SU-DHL-6 (cell line): Measurements from ENCODE around the gene RBBP5.

Experiments
- H2AFZ ChIP-seq: fragments of 200-600 bp; sonication (generic); 2 replicates; pipeline ENCODE4 v1.6.1; 2014; ENCODE audit warnings: low read depth, mild to moderate bottlenecking, moderate library complexity, mixed read lengths, antibody characterized with exemption, low read length; ENCODE audit not compliant: severe bottlenecking
- H3F3A ChIP-seq: fragments of 200-600 bp; shearing (Covaris generic); 2 replicates; pipeline ENCODE4 v1.6.0; 2016; ENCODE audit warnings: antibody characterized with exemption, mild to moderate bottlenecking; ENCODE audit not compliant: insufficient read depth
- H3K27ac ChIP-seq: fragments of 200-600 bp; sonication (generic); 2 replicates; pipeline ENCODE4 v1.5.1; 2016; ENCODE audit warnings: low read depth, mild to moderate bottlenecking, low read length, moderate library complexity, mixed read lengths
- H3K27me3 ChIP-seq: fragments of 200-600 bp; sonication (generic), shearing (Covaris generic); 2 replicates; pipeline ENCODE4 v1.6.0; 2014; ENCODE audit warnings: mild to moderate bottlenecking, low read length
- H3K36me3 ChIP-seq: fragments of 200-600 bp; sonication (generic); 2 replicates; pipeline ENCODE4 v1.6.1; 2014; ENCODE audit warnings: mild to moderate bottlenecking, low read length, mixed read lengths
- H3K4me2 ChIP-seq: fragments of 300-600, 200-600 bp; shearing (Covaris generic), sonication (generic); 2 replicates; pipeline ENCODE4 v1.6.0; 2014; ENCODE audit warnings: low read length, low read depth, mild to moderate bottlenecking; ENCODE audit not compliant: poor library complexity, severe bottlenecking
- H3K4me3 ChIP-seq: fragments of 200-600 bp; sonication (generic); 2 replicates; pipeline ENCODE4 v1.5.1; 2014; ENCODE audit warnings: antibody characterized with exemption, low read length, mild to moderate bottlenecking, mixed read lengths; ENCODE audit not compliant: insufficient read depth, poor library complexity, severe bottlenecking
- H3K79me2 ChIP-seq: fragments of 200-600 bp; sonication (generic); 2 replicates; pipeline ENCODE4 v1.6.1; 2014; ENCODE audit warnings: mild to moderate bottlenecking, low read length, moderate library complexity; ENCODE audit not compliant: insufficient read depth
- H3K9ac ChIP-seq: fragments of 200-600 bp; sonication (generic); 2 replicates; pipeline ENCODE4 v1.7.0; 2014; ENCODE audit warnings: mild to moderate bottlenecking, low read length
- H3K9me2 ChIP-seq: fragments of 200-600 bp; sonication (generic); replicated peaks from 2 replicates; pipeline ENCODE4 v1.6.1; 2014; ENCODE audit warnings: low read length; ENCODE audit not compliant: insufficient read depth
- H3K9me3 ChIP-seq: fragments of 200-600 bp; sonication (generic); 2 replicates; pipeline ENCODE4 v1.6.1; 2014; ENCODE audit warnings: low read length, mixed read lengths; ENCODE audit not compliant: insufficient read depth
- H4K20me1 ChIP-seq: fragments of 200-600 bp; sonication (generic); 2 replicates; pipeline ENCODE4 v1.6.1; 2014; ENCODE audit warnings: low read depth, mild to moderate bottlenecking, antibody characterized with exemption, low read length, moderate library complexity, mixed read lengths
- CTCF ChIP-seq: fragments of 200-600 bp; sonication (generic); IDR thresholded peaks from one replicate; pipeline ENCODE4 v1.5.1; 2017; ENCODE audit warnings: antibody characterized with exemption, mild to moderate bottlenecking, low read length, moderate library complexity; ENCODE audit not compliant: insufficient read depth, poor library complexity, severe bottlenecking
- EZH2phosphoT487 ChIP-seq: fragments of 200-600 bp; sonication (generic), shearing (Covaris generic); conservative IDR thresholded peaks from 2 replicates; pipeline ENCODE4 v1.6.1; 2018; ENCODE audit warnings: mild to moderate bottlenecking, antibody characterized with exemption, low read length, moderate library complexity, mixed read lengths

RBBP5 gene

GRCh38 chr1:205121660-205122488 is at the start of gene RBBP5:
Gene RBBP5, minus strand, starts transcription at chr1:205121978. Its CDS starts 105 bp downstream, at chr1:205121873.
- TF ChIP-seq EZH2phosphoT487 = no peak
- peak; percentile 79 for TF ChIP-seq CTCF
- peak within 1 kb of the TSS; percentile 80 for H3K4me2 ChIP-seq
- peaks cover 42% of the 10 kb centered on the region for H3K79me2 ChIP-seq
- peak within 1 kb of the TSS; percentile 97 for H3K4me3 ChIP-seq
- peak within 1 kb of the TSS; percentile 84 for H3K9ac ChIP-seq
- H3K27me3 ChIP-seq = no peaks in the 10 kb centered on the region
- H3K36me3 ChIP-seq = no peaks in the 10 kb centered on the region
- peak within 1 kb of the TSS; percentile 83 for H3K27ac ChIP-seq
- no peaks in the 10 kb centered on the region for H3K9me3 ChIP-seq
- H4K20me1 ChIP-seq = no peaks in the 10 kb centered on the region
- H3F3A ChIP-seq = 0 out of 2 replicates have a peak, but pooled peaks cover 7% of the 10 kb centered on the region
- peak within 1 kb of the TSS; percentile 95 for H2AFZ ChIP-seq
- H3K9me2 ChIP-seq = no peaks in the 10 kb centered on the region

GRCh38 chr1:205171369-205171768 is 49.6 kb upstream of the RBBP5 start:
- no peak overlapping the region for H3K27ac ChIP-seq
- no peaks in the 10 kb centered on the region for H4K20me1 ChIP-seq
- H3K27me3 ChIP-seq = no peaks in the 10 kb centered on the region
- TF ChIP-seq EZH2phosphoT487 (no peak), CTCF (no peak)
- no peak overlapping the region for H3K4me3 ChIP-seq
- no peak overlapping the region for H2AFZ ChIP-seq
- no peaks in the 10 kb centered on the region for H3K79me2 ChIP-seq
- no peaks in the 10 kb centered on the region for H3F3A ChIP-seq
- no peak overlapping the region for H3K4me2 ChIP-seq
- H3K9ac ChIP-seq = no peak overlapping the region
- no peaks in the 10 kb centered on the region for H3K9me3 ChIP-seq
- H3K9me2 ChIP-seq = no peaks in the 10 kb centered on the region
- H3K36me3 ChIP-seq = no peaks in the 10 kb centered on the region

- H2AFZ ChIP-seq = no peak overlapping the region
- no peaks in the 10 kb centered on the region for H3F3A ChIP-seq
- H3K79me2 ChIP-seq = no peaks in the 10 kb centered on the region
- H3K9me2 ChIP-seq = no peaks in the 10 kb centered on the region
- TF ChIP-seq CTCF (no peak), EZH2phosphoT487 (no peak)
- H3K36me3 ChIP-seq = no peaks in the 10 kb centered on the region
- H4K20me1 ChIP-seq = no peaks in the 10 kb centered on the region
- H3K27me3 ChIP-seq = no peaks in the 10 kb centered on the region
- no peak overlapping the region for H3K27ac ChIP-seq
- no peak overlapping the region for H3K9ac ChIP-seq
- H3K4me3 ChIP-seq = no peak overlapping the region
- no peak overlapping the region for H3K4me2 ChIP-seq
- no peaks in the 10 kb centered on the region for H3K9me3 ChIP-seq
Observed at GRCh38 chr1:205170532-205171269, 48.9 kb upstream of the RBBP5 start.
